NOMO-1 (cell line): ENCODE data around the gene ST6GALNAC1.
"Not testable (repeated sequence)": the region's sequence is repeated elsewhere in the genome, so short reads cannot be mapped to it uniquely, and the experiment has no call there.

ENCODE experiments used
- DNase-seq, 2 experiments: peaks; one replicate each; lab custom pipeline; 2025; ENCODE audit not compliant: unreplicated experiment in 2 of 2; lab: John Stamatoyannopoulos, UW

ST6GALNAC1 gene

GRCh38 chr17:76645481-76645880, 1.9 kb upstream of the ST6GALNAC1 start:
- DNase-seq, result no peak

GRCh38 chr17:76644995-76645394, 1.4 kb upstream of the ST6GALNAC1 start:
- DNase-seq, result no peak

DNA sequence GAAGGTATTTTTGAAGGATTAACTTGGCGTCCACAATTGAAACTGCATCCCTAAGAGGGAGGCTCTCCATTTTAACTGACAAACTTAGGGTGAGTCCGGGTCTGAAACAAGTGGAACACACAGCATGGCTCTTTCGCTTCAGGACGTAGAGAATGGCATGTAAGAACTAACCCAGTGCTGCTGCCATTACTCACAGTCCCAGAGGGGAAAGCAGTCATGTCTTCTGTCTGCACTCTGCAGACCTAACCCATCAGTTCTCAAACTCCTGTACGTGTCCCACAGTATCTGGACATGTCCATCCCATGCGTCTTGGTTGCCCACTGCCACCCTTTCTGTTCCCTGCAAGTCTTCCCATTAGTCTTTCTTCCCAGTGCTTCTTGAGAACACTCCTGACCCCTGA, 563 bp downstream of the ST6GALNAC1 start:
- no peak for DNase-seq

- DNase-seq, result no peak
Measured at GRCh38 chr17:76642032-76642561, 1.5 kb downstream of the ST6GALNAC1 start.

DNA sequence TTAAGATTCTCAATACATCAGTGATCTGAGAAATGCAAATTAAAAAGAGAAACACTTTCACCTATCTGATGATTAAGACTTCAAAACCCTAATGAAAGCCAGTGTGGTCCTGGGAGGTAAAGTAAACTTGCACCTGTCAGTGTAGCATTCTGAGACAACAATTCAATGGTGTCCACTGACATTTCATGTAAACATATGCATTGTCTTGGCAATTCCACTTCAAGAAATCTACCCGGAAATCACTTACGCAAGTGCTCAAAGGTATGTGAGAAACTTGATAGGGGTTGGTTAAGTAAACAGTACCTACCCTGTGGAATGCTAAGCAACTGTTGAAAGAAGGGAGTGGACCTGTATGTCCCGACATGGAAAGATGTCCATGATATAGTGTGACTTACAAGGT, 2.1 kb downstream of the ST6GALNAC1 start:
- DNase-seq, result no peak

- DNase-seq, result peak in 1 of 2 experiments; percentile 34
Measured at GRCh38 chr17:76640550-76641380, 2.8 kb downstream of the ST6GALNAC1 start.

- no peak for DNase-seq
Measured at GRCh38 chr17:76638263-76638662, 5.3 kb downstream of the ST6GALNAC1 start.

- not testable (repeated sequence) for DNase-seq
Measured at GRCh38 chr17:76636486-76637206, 6.9 kb downstream of the ST6GALNAC1 start.

GRCh38 chr17:76635659-76636360, 7.7 kb downstream of the ST6GALNAC1 start:
- no peak for DNase-seq

DNA sequence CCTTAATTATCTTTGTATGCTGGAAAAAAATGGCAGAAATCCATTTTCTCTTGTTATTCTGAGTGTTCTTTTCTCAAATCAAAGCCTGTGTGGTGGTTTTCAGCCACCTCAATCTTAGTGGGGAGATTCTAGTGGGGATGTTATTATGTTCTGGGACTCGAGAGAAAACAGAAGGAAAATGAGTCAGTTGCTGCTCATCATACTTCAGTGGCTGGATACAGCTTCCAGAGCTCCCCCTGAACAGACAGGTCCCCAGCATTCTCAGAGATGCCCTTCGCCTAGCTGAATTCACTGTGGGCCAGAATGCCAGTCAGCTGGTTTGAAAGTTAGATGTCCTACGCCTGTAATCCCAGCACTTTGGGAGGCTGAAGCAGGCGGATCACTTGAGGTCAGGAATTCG, 8.5 kb downstream of the ST6GALNAC1 start:
- no peak for DNase-seq

DNA sequence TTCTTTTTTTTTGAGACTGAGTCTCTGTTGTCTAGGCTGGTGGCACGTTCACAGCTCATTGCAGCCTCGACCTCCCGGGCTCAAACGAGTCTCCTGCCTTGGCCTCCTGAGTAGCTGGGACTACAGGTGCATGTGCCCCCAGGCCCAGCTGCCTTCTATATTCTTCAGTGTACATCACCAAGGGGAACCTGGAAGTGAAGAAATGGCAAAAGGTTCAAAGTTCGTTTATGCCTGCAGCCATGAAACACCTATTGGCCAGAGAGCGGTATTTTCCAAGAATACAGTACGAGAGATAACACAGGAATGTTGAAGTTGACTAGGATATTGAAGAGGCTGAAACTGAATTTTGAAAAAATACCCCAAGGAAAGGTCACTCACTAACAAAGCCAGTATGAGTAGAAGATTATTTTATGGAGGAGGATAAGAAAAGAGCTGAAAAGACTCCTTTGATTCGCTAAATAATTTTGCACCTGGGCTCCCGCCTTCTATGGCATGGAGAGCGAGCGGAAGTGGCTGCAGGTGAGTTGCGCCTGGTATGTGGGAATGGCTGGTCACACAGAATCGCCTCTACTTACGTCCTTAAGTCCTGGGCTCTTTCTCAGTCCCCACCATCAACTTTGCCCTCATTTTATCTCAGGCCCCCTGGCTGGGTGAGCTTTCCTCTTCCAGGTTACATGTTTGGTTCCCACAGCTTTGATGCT, 9.8 kb downstream of the ST6GALNAC1 start:
- no peak for DNase-seq

GRCh38 chr17:76631821-76632565, 11.6 kb downstream of the ST6GALNAC1 start:
- DNase-seq, result no peak

DNA sequence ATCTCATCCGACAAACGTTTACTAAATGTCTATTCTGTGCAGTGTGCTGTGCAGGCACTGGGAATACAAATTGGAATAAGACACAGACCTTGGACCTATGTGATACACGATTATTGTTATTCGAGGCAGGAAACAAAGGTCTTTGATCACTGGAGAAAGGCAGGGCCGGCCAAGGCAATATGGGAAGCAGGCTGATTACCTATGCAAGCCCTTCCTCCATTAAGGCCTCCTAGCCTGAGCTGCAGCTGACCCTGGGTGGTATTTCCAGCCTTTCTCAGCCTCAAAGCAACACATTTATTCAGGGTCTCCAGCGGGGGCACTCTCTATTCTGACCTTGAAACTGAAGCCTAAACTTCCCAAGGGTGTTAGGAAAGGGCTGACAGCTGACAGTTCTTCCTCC, 13.4 kb downstream of the ST6GALNAC1 start:
- no peak for DNase-seq

- no peak for DNase-seq
Measured at GRCh38 chr17:76627510-76627909, 16.0 kb downstream of the ST6GALNAC1 start.

- DNase-seq, result no peak
Measured at GRCh38 chr17:76626442-76626841, 17.1 kb downstream of the ST6GALNAC1 start.

GRCh38 chr17:76625496-76625895, 18.1 kb downstream of the ST6GALNAC1 start:
- DNase-seq, result no peak

GRCh38 chr17:76623271-76624146, 20.0 kb downstream of the ST6GALNAC1 start:
- DNase-seq, result peak; percentile 57 to 79

DNA sequence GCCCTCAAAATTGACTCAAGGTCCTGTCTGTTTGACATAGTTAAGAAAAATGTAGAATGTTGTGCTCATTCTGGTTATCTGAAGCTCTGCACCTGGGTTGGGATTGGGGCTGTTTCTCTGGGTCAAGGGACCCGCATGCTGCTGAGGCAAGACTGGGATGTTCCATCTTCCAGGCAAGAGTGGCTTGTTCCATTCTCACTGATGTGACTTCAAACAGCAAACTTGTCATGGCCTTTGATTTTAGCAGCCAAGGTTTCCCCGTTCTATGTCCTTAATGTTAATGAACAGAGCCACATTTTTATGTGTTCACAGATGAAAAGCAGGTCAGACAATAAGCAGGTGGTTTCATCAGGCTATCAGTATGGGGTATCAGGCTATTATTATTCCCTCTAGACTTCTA, 25.7 kb downstream of the ST6GALNAC1 start:
- DNase-seq, result no peak
